HepG2 (cell line): Measurements from ENCODE around the gene ZNF446. TPM values are rescaled to one million over a fixed set of nuclear protein-coding genes. Genes with fewer than 3 reads are reported as not detected.

Experiments used
- ARHGAP35 ChIP-seq: sonication (generic); formaldehyde crosslinking; IDR thresholded peaks from 2 replicates; pipeline ENCODE4 v1.9.0; 2022; ENCODE audit warnings: mild to moderate bottlenecking, inconsistent platforms, moderate library complexity, missing genetic modification reagents, borderline replicate concordance
- ATF4 ChIP-seq, 2 experiments: fragments of 450-650 bp in 1 of 2; sonication (generic) in 1 of 2; formaldehyde crosslinking; IDR thresholded peaks; 2 replicates each; pipeline versions ENCODE4 v1.5.0 to v1.8.0; 2020 to 2022; ENCODE audit warnings: mild to moderate bottlenecking in 1 of 2, missing genetic modification reagents in 1 of 2
- FUBP1 ChIP-seq: sonication (generic); formaldehyde crosslinking; IDR thresholded peaks from 2 replicates; pipeline ENCODE4 v1.5.1; 2020; ENCODE audit warnings: missing genetic modification reagents, mild to moderate bottlenecking, borderline replicate concordance
- JARID2 ChIP-seq: sonication (generic); formaldehyde crosslinking; IDR thresholded peaks from 2 replicates; pipeline ENCODE4 v1.8.1; 2023; ENCODE audit warnings: missing genetic modification reagents, inconsistent platforms; ENCODE audit not compliant: insufficient replicate concordance
- KDM1A ChIP-seq: IDR thresholded peaks from 2 replicates; pipeline ENCODE4 v1.6.1; 2016; ENCODE audit warnings: missing compliant biosample characterization
- NFIB ChIP-seq: sonication (generic); formaldehyde crosslinking; IDR thresholded peaks from 2 replicates; pipeline ENCODE4 v1.9.0; 2021; ENCODE audit warnings: missing genetic modification reagents, mild to moderate bottlenecking, borderline replicate concordance
- POLR2AphosphoS5 ChIP-seq: IDR thresholded peaks from 2 replicates; pipeline ENCODE4 v1.6.1; 2012; ENCODE audit warnings: low read depth, low read length
- TSC22D2 ChIP-seq: sonication (generic); formaldehyde crosslinking; IDR thresholded peaks from 2 replicates; pipeline ENCODE4 v1.5.1; 2020; ENCODE audit warnings: missing genetic modification reagents, mild to moderate bottlenecking, borderline replicate concordance
- ZHX2 ChIP-seq, 2 experiments: sonication (generic) in 1 of 2; formaldehyde crosslinking in 1 of 2; IDR thresholded peaks; 2 replicates each; pipeline versions ENCODE4 v1.6.1 to v1.9.0; 2014 to 2022; ENCODE audit warnings: antibody characterized with exemption in 1 of 2, borderline replicate concordance in 1 of 2, inconsistent platforms in 1 of 2, low read depth in 1 of 2, missing genetic modification reagents in 1 of 2
- ZNF18 ChIP-seq: sonication (generic); formaldehyde crosslinking; IDR thresholded peaks from 2 replicates; pipeline ENCODE4 v1.8.0; 2022; ENCODE audit warnings: mild to moderate bottlenecking, missing genetic modification reagents; ENCODE audit not compliant: insufficient replicate concordance
- ZNF510 ChIP-seq: sonication (generic); formaldehyde crosslinking; IDR thresholded peaks from 2 replicates; pipeline ENCODE4 v1.4.0; 2020; ENCODE audit warnings: low read depth, mild to moderate bottlenecking, missing genetic modification reagents
- ZNF781 ChIP-seq: sonication (generic); formaldehyde crosslinking; IDR thresholded peaks from 2 replicates; pipeline ENCODE4 v1.5.1; 2020; ENCODE audit warnings: borderline replicate concordance, mild to moderate bottlenecking, missing genetic modification reagents; ENCODE audit errors: not compliant biosample characterization
- ZNF891 ChIP-seq: sonication (generic); formaldehyde crosslinking; IDR thresholded peaks from 2 replicates; pipeline ENCODE4 v1.5.0; 2020; ENCODE audit warnings: mild to moderate bottlenecking, missing genetic modification reagents
- ZUFSP ChIP-seq: sonication (generic); formaldehyde crosslinking; IDR thresholded peaks from 2 replicates; pipeline ENCODE4 v1.9.0; 2021; ENCODE audit warnings: missing genetic modification reagents, mild to moderate bottlenecking, borderline replicate concordance
- polyA plus RNA-seq, 8 experiments: library from polyadenylated mRNA; depleted of rRNA in 3 of 8; stranded (reverse) in 7 of 8; unstranded in 1 of 8; fragments of >200 nt; fragmentation: Illumina TruSeq in 4 of 8; extraction: Trizol in 4 of 8; gene quantifications; 2 replicates each; pipeline versions ENCODE4 v1.2.1 to v1.2.3, GENCODE V29; 2011 to 2016; ENCODE audit warnings: low read depth in 4 of 8, missing spikeins in 1 of 8, mixed read lengths in 1 of 8; ENCODE audit not compliant: insufficient read depth in 1 of 8
- total RNA-seq, 5 experiments: library from RNA; depleted of rRNA; stranded (reverse); fragments of >200 nt; fragmentation: Illumina TruSeq; extraction: Trizol; gene quantifications; 2 replicates each; pipeline ENCODE4 v1.2.3, GENCODE V29; 2016; ENCODE audit warnings: low read depth in 1 of 5

Gene ZNF446
- total and polyA plus RNA-seq, 2 of the 13 experiments (the other 11 are each of a cell fraction or from before 2014, with no cell fraction given) = 3.0 to 3.6 TPM

- TF ChIP-seq ZNF510 (CRISPR knock-in tag) = 0 out of 2 replicates have a peak, but pooled peaks have one; percentile 59
- no peak for TF ChIP-seq KDM1A (CRISPR knock-in tag)
- TF ChIP-seq ARHGAP35 = peak; percentile 16; the same call in 1 of the 2 replicates
- no peak for TF ChIP-seq TSC22D2 (CRISPR knock-in tag)
- TF ChIP-seq ZHX2 (IDR thresholded peaks at IDR 0.05; ENCODE audit: low read depth) = no peak
- peak; percentile 53; the same call in 1 of the 2 replicates for TF ChIP-seq ZHX2 (CRISPR knock-in tag; IDR thresholded peaks at IDR 0.05; ENCODE audit: borderline replicate concordance)
- no peak for TF ChIP-seq ZUFSP
- TF ChIP-seq POLR2AphosphoS5 = no peak; the same call in 1 of the 2 replicates
- TF ChIP-seq ATF4 (CRISPR knock-in tag; IDR thresholded peaks at IDR 0.05) = no peak
- no peak for TF ChIP-seq JARID2 (CRISPR knock-in tag)
- TF ChIP-seq NFIB (CRISPR knock-in tag) = no peak
- TF ChIP-seq ZNF891 = 0 out of 2 replicates have a peak, but pooled peaks have one; percentile 65
- no peak for TF ChIP-seq ZNF18
- no peak for TF ChIP-seq ZNF781 (CRISPR knock-in tag)
- no peak for TF ChIP-seq FUBP1 (CRISPR knock-in tag)
Measured at GRCh38 chr19:58475714-58476497, at the start of gene ZNF446 (continued).
